GM12878 (cell line): ENCODE results near the gene CRISP2. TPM values are rescaled to one million over a fixed set of nuclear protein-coding genes. Genes with fewer than 3 reads are reported as not detected.

Experiments
- ATAC-seq: fragments of 200-7000 bp; cut with Tn5 transposase; 3 replicates; pipeline ENCODE4 v1.9.1; 2020; ENCODE audit warnings: mild to moderate bottlenecking, moderate library complexity
- BruUV-seq: library from RNA; stranded (reverse); fragments of 400-500 nt; replicated peaks from 2 replicates; lab custom pipeline; 2021; lab: Mats Ljungman, UMichigan
- CTCF ChIA-PET: fragments of 300-600 bp; sonication (Branson Sonifier 250); formaldehyde crosslinking; extraction: SDS; loops from one replicate; lab custom pipeline; 2021; ENCODE audit warnings: inconsistent platforms; lab: Yijun Ruan, JAX
- POLR2A ChIA-PET: fragments of 350-600 bp; formaldehyde crosslinking; extraction: SDS; loops from one replicate; lab custom pipeline; 2021; ENCODE audit warnings: inconsistent platforms; lab: Charles Lee
- RAD21 ChIA-PET: fragments of 300-600 bp; sonication (Branson Sonifier 250); formaldehyde crosslinking; loops from one replicate; lab custom pipeline; 2023; ENCODE audit warnings: antibody characterized with exemption; ENCODE audit not compliant: unreplicated experiment; lab: Charles Lee
- SMC1A ChIA-PET: fragments of 300-600 bp; sonication (Branson Sonifier 250); formaldehyde crosslinking; loops from one replicate; lab custom pipeline; 2023; ENCODE audit not compliant: unreplicated experiment, uncharacterized antibody; lab: Charles Lee
- DNase-seq: peaks from one replicate; pipeline ENCODE4 v3.0.0-alpha.2; 2011; ENCODE audit warnings: low read depth, low spot score
- FAIRE-seq: peaks from 3 replicates; lab custom pipeline; 2011; peaks lifted over from hg19 to GRCh38; lab: Jason Lieb, UNC
- H2AFZ ChIP-seq: 2 replicates; pipeline ENCODE4 v1.6.0; 2011; ENCODE audit warnings: low read depth, low read length, control low read depth; ENCODE audit not compliant: control insufficient read depth
- H3K27ac ChIP-seq: 2 replicates; pipeline ENCODE4 v1.5.1; 2011; ENCODE audit warnings: control low read depth; ENCODE audit not compliant: control insufficient read depth, insufficient read depth
- H3K27me3 ChIP-seq, 2 experiments: replicated peaks in 1 of 2; 2 replicates each; pipeline versions ENCODE4 v1.6.0 to v1.6.1; 2011; ENCODE audit warnings: low read length in 1 of 2; ENCODE audit not compliant: control insufficient read depth in 2 of 2, insufficient read depth in 2 of 2
- H3K36me3 ChIP-seq, 2 experiments: 2 replicates each; pipeline ENCODE4 v1.5.1; 2011; ENCODE audit warnings: low read length in 1 of 2; ENCODE audit not compliant: control insufficient read depth in 2 of 2, insufficient read depth in 2 of 2
- H3K4me1 ChIP-seq: 2 replicates; pipeline ENCODE4 v1.6.1; 2011; ENCODE audit warnings: mild to moderate bottlenecking, low read length, moderate library complexity, mixed read lengths; ENCODE audit not compliant: control insufficient read depth, insufficient read depth
- H3K4me2 ChIP-seq: 2 replicates; pipeline ENCODE4 v1.6.0; 2011; ENCODE audit warnings: control low read depth; ENCODE audit not compliant: control insufficient read depth, insufficient read depth
- H3K4me3 ChIP-seq: fragments of 200-600 bp; sonication (generic); 2 replicates; pipeline ENCODE4 v1.5.1; 2016
- H3K79me2 ChIP-seq: 2 replicates; pipeline ENCODE4 v1.6.0; 2011; ENCODE audit warnings: low read length; ENCODE audit not compliant: control insufficient read depth, insufficient read depth
- H3K9ac ChIP-seq: 2 replicates; pipeline ENCODE4 v1.8.0; 2011; ENCODE audit warnings: low read length, control low read depth, mixed read lengths; ENCODE audit not compliant: control insufficient read depth, insufficient read depth
- H3K9me3 ChIP-seq: replicated peaks from 3 replicates; pipeline ENCODE4 v1.5.1; 2011; ENCODE audit warnings: mild to moderate bottlenecking, low read length; ENCODE audit not compliant: control insufficient read depth, insufficient read depth
- H4K20me1 ChIP-seq: 2 replicates; pipeline ENCODE4 v1.6.0; 2011; ENCODE audit not compliant: control insufficient read depth, insufficient read depth
- BCLAF1 ChIP-seq: fragments of 450-650 bp; IDR thresholded peaks from 2 replicates; pipeline ENCODE4 v1.6.1; 2017; ENCODE audit warnings: antibody characterized with exemption, mild to moderate bottlenecking, moderate library complexity
- CHD2 ChIP-seq: IDR thresholded peaks from 2 replicates; pipeline ENCODE4 v1.6.1; 2011; ENCODE audit warnings: low read depth, low read length, improper control_type of control experiment, borderline replicate concordance
- E2F4 ChIP-seq: IDR thresholded peaks from 2 replicates; pipeline ENCODE4 v1.6.1; 2012; ENCODE audit warnings: low read depth, low read length, improper control_type of control experiment
- FOS ChIP-seq: IDR thresholded peaks from 3 replicates; pipeline ENCODE4 v1.6.1; 2011; ENCODE audit warnings: borderline replicate concordance; ENCODE audit not compliant: insufficient read length; ENCODE audit errors: extremely low read depth
- FOXK2 ChIP-seq: fragments of 450-650 bp; IDR thresholded peaks from 2 replicates; pipeline ENCODE4 v1.6.1; 2017; ENCODE audit warnings: mild to moderate bottlenecking, moderate library complexity
- KDM1A ChIP-seq: fragments of 200-600 bp; sonication (generic); IDR thresholded peaks from 2 replicates; pipeline ENCODE4 v1.6.1; 2016; ENCODE audit warnings: borderline replicate concordance
- MLLT1 ChIP-seq: fragments of 450-650 bp; IDR thresholded peaks from 2 replicates; pipeline ENCODE4 v1.6.1; 2016; ENCODE audit warnings: mild to moderate bottlenecking
- NFIC ChIP-seq: IDR thresholded peaks from 2 replicates; pipeline ENCODE4 v1.6.1; 2012; ENCODE audit warnings: low read depth, mild to moderate bottlenecking, inconsistent platforms, low read length, moderate library complexity
- POU2F2 ChIP-seq: IDR thresholded peaks from 3 replicates; pipeline ENCODE4 v1.6.1; 2011; ENCODE audit warnings: low read depth, mild to moderate bottlenecking, low read length, borderline replicate concordance
- RAD21 ChIP-seq: IDR thresholded peaks from 2 replicates; pipeline ENCODE4 v1.6.1; 2011; ENCODE audit warnings: mild to moderate bottlenecking, low read depth, low read length, moderate library complexity; ENCODE audit not compliant: insufficient read depth
- SIN3A ChIP-seq: IDR thresholded peaks from 2 replicates; pipeline ENCODE4 v1.6.1; 2012; ENCODE audit warnings: low read depth, low read length, improper control_type of control experiment
- SIX5 ChIP-seq: IDR thresholded peaks from 2 replicates; pipeline ENCODE4 v1.6.1; 2011; ENCODE audit warnings: mild to moderate bottlenecking, low read depth, low read length, moderate library complexity; ENCODE audit not compliant: severe bottlenecking
- ZBED1 ChIP-seq: IDR thresholded peaks from 2 replicates; pipeline ENCODE4 v1.6.1; 2016; ENCODE audit warnings: borderline replicate concordance
- ZNF592 ChIP-seq: fragments of 450-650 bp; IDR thresholded peaks from 2 replicates; pipeline ENCODE4 v1.6.1; 2017; ENCODE audit warnings: mild to moderate bottlenecking, moderate library complexity
- ZNF622 ChIP-seq: fragments of 450-650 bp; IDR thresholded peaks from 2 replicates; pipeline ENCODE4 v1.6.1; 2017; ENCODE audit warnings: mild to moderate bottlenecking, inconsistent platforms
- ZSCAN29 ChIP-seq: fragments of 450-650 bp; IDR thresholded peaks from 2 replicates; pipeline ENCODE4 v1.6.1; 2017; ENCODE audit warnings: mild to moderate bottlenecking, moderate library complexity
- WGBS: methylation state at CpG from one replicate; pipeline ENCODE4 v1.1.6; 2016; ENCODE audit warnings: low lambda C conversion rate; ENCODE audit not compliant: insufficient replicate concordance, insufficient coverage; ENCODE audit errors: missing lambda C conversion rate; 5-methylcytosine and 5-hydroxymethylcytosine counted together
- in situ Hi-C: fragments of 300-500 bp; cut with MboI; formaldehyde crosslinking; loops from 9 replicates; pipeline ENCODE4 v1.14.3; 2018; ENCODE audit warnings: mixed read lengths
- intact Hi-C: fragments of 100-400 bp; cut with micrococcal nuclease; formaldehyde crosslinking; loops from one replicate; pipeline ENCODE4 v1.14.2; 2022; ENCODE audit not compliant: unreplicated experiment
- polyA plus RNA-seq, 11 experiments: library from polyadenylated mRNA; depleted of rRNA in 4 of 11; unstranded in 6 of 11; stranded (reverse) in 5 of 11; fragments of >200 nt; fragmentation: Nextera tagmentation in 4 of 11; fragmentation: Illumina TruSeq in 1 of 11; extraction: Ambion mirVana in 4 of 11; extraction: Trizol in 1 of 11; gene quantifications; 1 replicate in 1 of 11; 2 replicates in 10 of 11; pipeline versions ENCODE4 v1.2.1 to v1.2.3, GENCODE V29; 2011 to 2016; ENCODE audit warnings: inconsistent platforms in 2 of 11, missing spikeins in 2 of 11, low read depth in 1 of 11
- total RNA-seq, 4 experiments: library from RNA; depleted of rRNA in 3 of 4; stranded (reverse); fragments of >200 nt in 3 of 4; fragmentation: Illumina TruSeq in 1 of 4; extraction: Trizol in 1 of 4; gene quantifications; 2 replicates each; pipeline versions ENCODE4 v1.2.1 to v1.2.3, GENCODE V29; 2013 to 2021

CRISP2 gene
- total and polyA plus RNA-seq, 10 of the 15 experiments (the other 5 are each of a cell fraction or from before 2014, with no cell fraction given) = not detected

GRCh38 chr6:49666480-49666879 is 46.9 kb downstream of the CRISP2 start:
- ATAC-seq (no peak), DNase-seq (no peak), FAIRE-seq (no peak)
- no peaks in the 10 kb centered on the region for H3K4me1 ChIP-seq
- CTCF ChIA-PET = no interaction called here
- H3K4me3 ChIP-seq = no peak overlapping the region
- in situ Hi-C loops = no loop called here
- H3K27me3 ChIP-seq = no peaks in the 10 kb centered on the region
- H3K9me3 ChIP-seq = no peaks in the 10 kb centered on the region
- intact Hi-C loops = loop anchor here (5.0 kb wide), 1 partner anchor 41 kb away; no protein-coding TSS in a partner anchor
- no peaks in the 10 kb centered on the region for H3K79me2 ChIP-seq
- 0% methylated on average over 1 of the region's 1 CpG for WGBS
- H3K27ac ChIP-seq = no peak overlapping the region
- H4K20me1 ChIP-seq = no peaks in the 10 kb centered on the region
- H3K9ac ChIP-seq = no peak overlapping the region
- SMC1A ChIA-PET = no interaction called here
- POLR2A ChIA-PET = no interaction called here
- RAD21 ChIA-PET = no interaction called here
- no peak overlapping the region for H2AFZ ChIP-seq
- TF ChIP-seq KDM1A = no peak
- no peak for TF ChIP-seq CHD2
- TF ChIP-seq RAD21 = no peak
- TF ChIP-seq FOS = no peak
- no peak for TF ChIP-seq NFIC
- TF ChIP-seq SIX5 = no peak
- TF ChIP-seq ZBED1 = no peak
- TF ChIP-seq POU2F2 = no peak
- no peak for TF ChIP-seq E2F4
- TF ChIP-seq MLLT1 = no peak
- TF ChIP-seq ZNF622 = no peak
- TF ChIP-seq SIN3A = no peak
- TF ChIP-seq FOXK2 = no peak
- no peak for TF ChIP-seq ZNF592
- no peak for TF ChIP-seq ZSCAN29
- no peak for TF ChIP-seq BCLAF1
- BruUV-seq = no TSS peak
- H3K4me2 ChIP-seq = no peak overlapping the region
- no peaks in the 10 kb centered on the region for H3K36me3 ChIP-seq
